Dedifferentiated amniotic fluid mesenchymal stem cell (primary cell): ENCODE data around the gene SMARCC2.

ENCODE experiments used
- DNase-seq: peaks from one replicate; pipeline ENCODE4 v3.0.0-alpha.2; 2016; ENCODE audit errors: extremely low spot score

SMARCC2 gene

GRCh38 chr12:56189099-56189917, at the start of gene SMARCC2:
Gene SMARCC2 (minus strand): TSS chr12:56189483. CDS start chr12:56189461, 22 bp downstream.
- peak; percentile 85 for DNase-seq

- no peak for DNase-seq
Observed at GRCh38 chr12:56237552-56237951, 48.3 kb upstream of the SMARCC2 start.

- no peak for DNase-seq
Observed at GRCh38 chr12:56236985-56237384, 47.7 kb upstream of the SMARCC2 start.

DNA sequence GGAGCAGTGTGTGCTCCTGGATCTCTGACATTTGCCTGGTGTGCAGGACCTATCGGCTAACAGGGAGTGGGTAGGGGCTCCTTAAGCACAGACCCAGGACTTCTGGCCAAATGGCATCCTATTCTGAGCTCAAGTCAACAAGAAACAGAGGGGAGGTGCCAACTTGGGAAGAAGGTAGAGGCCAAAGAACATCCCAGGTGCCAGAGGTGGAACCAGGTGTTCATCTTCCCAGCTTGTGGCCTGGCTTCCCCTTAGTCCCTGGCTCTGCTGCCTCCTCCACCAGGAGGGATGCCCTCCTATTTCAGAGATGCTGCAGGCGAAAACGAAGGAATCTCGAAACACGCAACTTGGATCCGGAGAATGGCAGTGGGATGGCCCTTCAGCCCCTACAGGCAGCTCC, 46.8 kb upstream of the SMARCC2 start:
- no peak for DNase-seq

DNA sequence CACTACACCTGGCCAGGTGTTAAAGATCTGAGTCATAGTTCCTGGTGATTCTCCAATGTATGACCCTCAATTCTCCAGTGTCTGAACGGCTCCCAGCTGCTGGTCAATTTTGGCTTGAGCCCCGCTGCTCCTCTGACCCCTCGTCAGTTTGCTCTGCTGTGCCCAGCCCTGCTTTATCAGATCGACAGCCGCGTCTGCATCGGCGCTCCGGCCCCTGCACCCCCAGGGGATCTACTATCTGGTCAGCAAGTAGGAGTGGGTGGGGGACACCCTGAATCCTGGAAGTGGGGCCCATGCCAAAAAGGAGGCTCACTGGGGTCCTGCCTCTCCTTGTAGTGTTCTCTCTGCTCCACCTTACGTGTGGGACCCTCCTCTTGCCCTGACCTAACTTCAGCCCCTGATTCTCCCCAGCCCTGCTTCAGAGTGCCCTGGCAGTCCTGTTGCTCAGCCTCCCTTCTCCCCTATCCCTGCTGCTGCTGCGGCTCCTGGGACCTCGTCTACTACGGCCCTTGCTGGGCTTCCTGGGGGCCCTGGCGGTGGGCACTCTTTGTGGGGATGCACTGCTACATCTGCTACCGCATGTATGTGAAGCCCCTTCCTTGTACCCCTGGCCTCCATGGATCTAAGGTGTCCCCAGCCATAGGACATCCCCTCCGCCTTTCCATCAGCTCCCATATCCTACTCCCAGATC, 45.6 kb upstream of the SMARCC2 start:
- DNase-seq, result no peak

- DNase-seq, result no peak
Observed at GRCh38 chr12:56231184-56231582, 41.9 kb upstream of the SMARCC2 start.

- no peak for DNase-seq
Observed at GRCh38 chr12:56230432-56231183, 41.3 kb upstream of the SMARCC2 start.

DNA sequence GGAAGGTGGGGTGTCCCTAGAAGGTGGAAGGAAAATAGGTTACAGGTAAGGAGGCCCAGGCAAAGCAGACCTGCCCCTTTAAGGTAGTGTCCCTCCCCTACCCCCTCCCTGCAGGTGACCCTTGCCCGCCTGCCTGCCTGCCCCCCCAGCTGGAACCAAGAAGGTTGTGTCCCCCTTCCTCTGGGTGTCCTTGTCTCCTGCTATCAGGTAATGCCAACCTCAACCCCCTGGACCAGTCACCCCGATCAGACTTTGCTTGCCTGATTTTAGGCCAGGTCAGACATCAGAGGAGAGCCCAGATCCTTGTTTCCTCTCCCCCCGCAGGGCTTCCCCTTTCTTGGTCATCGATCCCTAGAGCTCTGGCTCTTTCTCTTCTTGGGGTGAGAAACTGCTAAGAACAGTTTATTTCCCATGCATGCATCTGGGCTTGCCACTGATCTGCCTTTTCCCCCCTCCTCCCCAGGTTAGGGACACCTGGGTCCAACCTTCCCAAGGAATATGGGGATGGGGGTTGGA, 40.7 kb upstream of the SMARCC2 start, which contains the start of gene SLC39A5:
Gene SLC39A5, plus strand, starts transcription at position 136 of the 516 bp plus-strand sequence. CDS start 1,224 bp downstream, outside the sequence.
- DNase-seq, result no peak

- no peak for DNase-seq
Observed at GRCh38 chr12:56229082-56229481, 39.8 kb upstream of the SMARCC2 start.

DNA sequence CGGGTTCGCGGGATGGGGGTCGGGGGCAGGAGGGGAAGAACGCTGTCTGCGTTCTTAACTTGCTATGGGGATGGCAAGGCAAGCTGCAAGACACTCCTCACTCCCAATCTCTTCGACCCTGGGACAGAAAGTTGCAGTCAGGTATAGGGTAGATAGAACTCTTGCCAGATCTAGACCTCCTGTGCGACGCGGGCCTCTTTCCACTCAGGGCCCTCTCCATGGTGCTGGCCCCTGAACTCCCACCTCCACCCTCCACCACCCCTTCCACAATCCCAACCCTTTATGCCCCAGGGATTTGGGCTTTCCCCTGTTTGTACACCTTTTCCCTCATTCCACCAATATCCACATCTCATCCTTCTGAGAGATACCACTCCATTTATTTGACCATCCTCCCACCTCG, 35.7 kb upstream of the SMARCC2 start:
- no peak for DNase-seq

GRCh38 chr12:56224102-56224701, 34.9 kb upstream of the SMARCC2 start, which contains the start of gene NABP2:
Gene NABP2 (plus strand): TSS chr12:56224342. CDS start chr12:56224857, 515 bp downstream.
- peak; percentile 98 for DNase-seq

DNA sequence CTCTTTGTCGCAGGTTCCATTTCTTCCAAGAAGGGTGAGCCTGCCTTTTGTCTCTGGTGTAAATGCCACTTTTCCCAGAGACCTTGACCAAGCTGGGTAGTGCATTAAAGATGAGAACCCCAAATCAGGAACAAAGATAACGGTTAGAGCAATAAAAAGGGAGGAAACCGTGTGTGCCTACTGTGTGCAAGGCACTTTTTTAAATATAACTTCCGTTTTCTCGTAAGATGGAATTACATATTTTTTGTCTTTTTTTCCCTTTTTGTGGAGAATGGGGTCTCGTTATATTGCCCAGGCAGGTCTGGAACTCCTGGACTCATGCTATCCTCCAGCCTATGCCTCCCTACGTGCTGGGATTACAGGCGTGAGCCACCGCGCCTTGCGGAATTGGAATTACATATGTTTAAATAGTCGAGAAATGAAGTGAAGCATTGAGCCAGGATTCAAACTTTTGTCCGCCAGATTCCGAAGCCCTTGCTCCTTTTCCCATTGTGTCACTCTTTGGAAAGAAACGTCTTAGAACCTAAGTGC, 34.4 kb upstream of the SMARCC2 start:
- DNase-seq, result no peak

DNA sequence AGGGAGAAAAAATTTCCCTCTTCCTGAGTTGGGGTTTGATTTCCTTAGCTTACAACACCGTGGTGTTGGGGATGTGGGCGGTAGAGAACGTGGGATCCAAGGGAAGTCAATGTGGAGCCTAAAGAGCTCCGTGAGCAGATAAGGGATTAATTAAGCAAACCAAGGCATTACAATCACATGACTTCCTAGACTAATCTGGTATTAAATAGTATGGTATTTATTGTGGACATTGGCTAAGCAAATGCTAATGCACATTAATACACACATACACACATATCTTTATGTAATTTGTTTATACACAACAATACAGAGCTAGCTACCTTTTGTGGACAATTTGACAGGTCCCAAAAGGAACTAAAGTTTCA, 33.2 kb upstream of the SMARCC2 start:
- DNase-seq, result no peak

DNA sequence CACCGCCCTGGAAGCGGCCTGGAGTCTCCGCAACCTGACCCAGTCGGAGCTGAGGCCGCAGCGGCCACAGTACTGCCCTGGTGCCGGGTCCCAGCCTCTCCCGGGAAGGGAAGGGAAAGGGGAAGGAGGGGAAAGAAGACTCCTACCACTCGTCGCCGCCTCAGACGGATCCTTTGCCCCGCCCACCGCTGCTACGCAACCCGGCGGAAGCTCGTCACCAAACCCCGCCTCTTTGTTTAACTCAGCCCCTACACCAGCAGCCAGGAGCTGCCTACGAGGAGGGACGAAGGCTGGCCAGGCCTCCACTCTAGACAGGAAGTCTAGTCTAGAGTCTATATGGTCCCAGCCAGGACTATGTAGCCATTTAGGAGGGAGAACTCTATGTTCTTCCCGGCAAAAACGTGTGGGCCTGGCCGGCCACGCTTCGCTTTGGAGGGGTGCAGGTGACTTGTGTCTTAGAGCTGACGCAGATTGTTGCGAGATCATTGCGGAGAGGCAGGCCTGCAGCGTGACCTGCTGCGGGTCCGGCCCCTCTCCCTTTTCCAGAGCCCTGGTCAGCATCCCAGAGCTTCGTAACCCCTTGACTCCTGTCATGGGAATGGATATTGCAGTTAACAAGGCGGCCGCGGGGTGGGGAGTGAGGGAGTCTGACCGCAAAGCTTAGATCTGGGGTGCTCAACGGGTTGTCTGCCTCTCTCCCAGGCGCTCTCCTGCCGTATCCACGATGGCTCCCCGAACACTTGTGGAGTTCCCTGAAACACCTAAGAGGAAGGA, 32.7 kb upstream of the SMARCC2 start, which contains the start of gene RNF41:
Gene RNF41, minus strand, starts transcription at position 166 of the 774 bp plus-strand sequence. CDS start 7,875 bp downstream, outside the sequence.
- peak; percentile 96 for DNase-seq

- DNase-seq, result peak; percentile 91
Observed at GRCh38 chr12:56221232-56221756, 32.0 kb upstream of the SMARCC2 start.

DNA sequence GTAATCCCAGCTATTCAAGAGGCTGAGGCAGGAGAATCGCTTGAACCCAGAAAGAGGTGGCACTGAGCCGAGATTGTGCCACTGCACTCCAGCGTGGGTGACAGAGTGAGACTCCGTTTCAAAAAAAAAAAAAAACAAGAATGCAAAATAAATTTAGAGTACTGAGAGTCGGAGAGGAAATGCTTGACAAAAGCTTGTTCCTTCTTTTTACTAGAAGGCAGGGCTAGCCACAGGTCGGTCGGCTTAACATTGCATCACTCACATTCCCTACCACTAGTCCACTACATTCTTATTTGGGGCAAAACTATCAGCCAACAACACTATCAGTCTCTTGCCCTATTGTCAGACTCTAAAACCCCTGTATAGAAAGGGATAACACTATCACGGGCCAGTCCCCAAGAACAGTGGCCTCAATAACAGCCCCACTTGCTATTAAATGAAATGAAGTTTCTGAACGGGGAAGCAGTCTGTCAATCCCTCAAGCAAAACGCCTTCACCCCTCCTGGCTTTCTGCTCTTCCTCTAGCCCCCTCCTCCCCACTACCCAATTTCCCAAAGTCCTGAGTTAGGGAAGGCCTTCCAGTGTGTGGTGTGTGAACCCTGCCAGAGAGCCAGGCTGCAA, 31.4 kb upstream of the SMARCC2 start:
- peak; percentile 51 for DNase-seq

DNA sequence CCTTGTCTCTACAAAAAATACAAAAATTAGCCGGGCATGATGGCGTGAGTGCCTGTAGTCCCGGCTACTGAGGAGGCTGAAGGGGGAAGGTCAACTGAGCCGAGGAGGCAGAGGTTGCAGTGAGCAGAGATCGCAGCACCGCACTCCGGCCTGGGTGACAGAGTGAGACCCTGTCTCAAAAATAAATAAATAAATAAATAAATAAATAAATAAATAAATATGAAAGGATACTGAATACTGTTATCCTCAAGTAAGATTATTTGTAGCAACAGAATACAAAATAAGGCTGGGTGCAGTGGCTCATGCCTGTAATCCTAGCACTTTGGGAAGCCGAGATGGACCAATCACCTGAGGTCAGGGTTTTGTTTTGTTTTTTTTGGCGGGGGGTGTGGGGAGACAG, 30.6 kb upstream of the SMARCC2 start:
- DNase-seq, result no peak

- DNase-seq, result no peak
Observed at GRCh38 chr12:56216461-56216860, 27.2 kb upstream of the SMARCC2 start.

- no peak for DNase-seq
Observed at GRCh38 chr12:56213878-56214277, 24.6 kb upstream of the SMARCC2 start.

GRCh38 chr12:56212361-56212760, 23.1 kb upstream of the SMARCC2 start:
- no peak for DNase-seq
